Peyer's patch (tissue), 4 donors: ENCODE data around the gene DVL3. TPM values are rescaled to one million over a fixed set of nuclear protein-coding genes. Genes with fewer than 3 reads are reported as not detected.
"Not testable (repeated sequence)": the region's sequence is repeated elsewhere in the genome, so short reads cannot be mapped to it uniquely, and the experiment has no call there.

ENCODE experiments used
- DNase-seq, 3 donors: peaks; one replicate each; pipeline ENCODE4 v3.0.0-alpha.2; 2017 to 2019
- H3K27ac ChIP-seq, 4 donors: fragments of 200-600 bp; sonication (generic); one replicate each; pipeline ENCODE4 v1.5.1; 2016 to 2019
- H3K27me3 ChIP-seq, 2 donors: fragments of 200-600 bp; sonication (generic); one replicate each; pipeline ENCODE4 v1.5.1; 2019
- H3K36me3 ChIP-seq, 3 donors: fragments of 200-600 bp; sonication (generic); one replicate each; pipeline ENCODE4 v1.5.1; 2016 to 2019
- H3K4me1 ChIP-seq, 4 donors: fragments of 200-600 bp; sonication (generic); one replicate each; pipeline ENCODE4 v1.5.1; 2016 to 2019
- H3K4me3 ChIP-seq, 4 donors: fragments of 200-600 bp; sonication (generic); 1 replicate in 3 of 4; 2 replicates in 1 of 4; pipeline ENCODE4 v1.5.1; 2016 to 2019; ENCODE audit warnings: mild to moderate bottlenecking in 1 of 4
- H3K9me3 ChIP-seq, 4 donors: fragments of 200-600 bp; sonication (generic); one replicate each; pipeline ENCODE4 v1.5.1; 2016 to 2019; ENCODE audit warnings: mild to moderate bottlenecking in 1 of 4
- POLR2A ChIP-seq, 2 donors: fragments of 450-650 bp; IDR thresholded peaks; one replicate each; pipeline ENCODE4 v1.5.1; 2017; ENCODE audit warnings: antibody characterized with exemption in 2 of 2, mild to moderate bottlenecking in 2 of 2, moderate library complexity in 2 of 2
- total RNA-seq, 4 donors: library from RNA; depleted of rRNA; stranded (reverse); fragments of >200 nt; gene quantifications; one replicate each; pipeline ENCODE4 v1.1.0, GENCODE V29; 2016
- TF ChIP-seq, protein P1 (sequence below), 6 experiments: fragments of 450-650 bp in 4 of 6; fragments of 200-600 bp in 2 of 6; sonication (generic) in 1 of 6; IDR thresholded peaks; one replicate each; pipeline ENCODE4 v1.5.1; 2017 to 2019; ENCODE audit warnings: antibody characterized with exemption in 6 of 6, mild to moderate bottlenecking in 3 of 6, moderate library complexity in 1 of 6

DVL3 gene
- total RNA-seq: 10 to 100 TPM; 65.3 to 90.6 (median 76.7) TPM

DNA sequence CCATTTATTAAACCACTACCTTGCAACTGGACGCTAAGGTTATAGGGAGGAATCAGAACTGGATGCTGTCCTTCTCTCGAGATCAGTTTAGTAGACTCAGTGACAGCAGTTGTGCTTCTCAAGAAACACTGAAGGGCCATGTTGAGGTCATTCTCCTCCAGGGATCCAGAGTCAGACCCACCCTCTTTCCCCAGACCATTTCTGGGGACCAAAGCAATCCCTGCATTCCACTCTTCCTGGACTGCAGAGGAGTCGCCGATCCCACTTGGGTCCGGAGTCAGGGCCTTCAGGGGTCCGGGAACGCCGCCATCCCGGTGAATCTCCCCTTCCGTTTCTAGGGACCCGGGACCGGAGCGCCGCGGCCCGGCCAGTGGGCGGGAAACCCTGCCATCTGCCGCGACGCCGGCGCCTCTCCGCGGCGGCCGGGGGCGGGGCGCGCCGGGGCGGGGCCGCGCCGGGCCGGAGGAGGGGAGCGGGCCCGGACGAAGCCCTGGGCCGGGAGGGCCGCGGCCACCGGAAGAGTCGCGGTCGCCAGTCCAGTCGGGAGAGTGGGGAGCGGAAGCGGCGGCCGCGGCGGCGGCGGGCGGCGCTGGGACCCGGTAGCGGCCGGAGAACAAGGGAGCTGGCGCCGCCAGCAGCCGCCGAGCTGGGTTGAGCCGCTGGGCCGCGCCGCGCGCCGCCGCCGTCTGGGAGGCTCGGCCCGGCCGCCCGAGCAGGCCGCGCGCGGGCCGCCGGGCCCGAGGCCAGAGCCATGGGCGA lies at the start of gene DVL3:
DVL3 (plus strand) TSS at position 493 of the 759 bp plus-strand sequence; CDS start at position 752, 259 bp downstream.
- H3K4me1 ChIP-seq: peaks cover 0 to 37% (median 14%) of the 10 kb centered on the region in 4 donors
- H3K27me3 ChIP-seq: no peaks in the 10 kb centered on the region
- H3K36me3 ChIP-seq: no peaks in the 10 kb centered on the region
- peak; percentile 36 to 85 (median 84) for DNase-seq
- no peaks in the 10 kb centered on the region for H3K9me3 ChIP-seq
- peak within 1 kb of the TSS; percentile 74 to 98 (median 84) for H3K4me3 ChIP-seq
- TF ChIP-seq, protein P1, sequence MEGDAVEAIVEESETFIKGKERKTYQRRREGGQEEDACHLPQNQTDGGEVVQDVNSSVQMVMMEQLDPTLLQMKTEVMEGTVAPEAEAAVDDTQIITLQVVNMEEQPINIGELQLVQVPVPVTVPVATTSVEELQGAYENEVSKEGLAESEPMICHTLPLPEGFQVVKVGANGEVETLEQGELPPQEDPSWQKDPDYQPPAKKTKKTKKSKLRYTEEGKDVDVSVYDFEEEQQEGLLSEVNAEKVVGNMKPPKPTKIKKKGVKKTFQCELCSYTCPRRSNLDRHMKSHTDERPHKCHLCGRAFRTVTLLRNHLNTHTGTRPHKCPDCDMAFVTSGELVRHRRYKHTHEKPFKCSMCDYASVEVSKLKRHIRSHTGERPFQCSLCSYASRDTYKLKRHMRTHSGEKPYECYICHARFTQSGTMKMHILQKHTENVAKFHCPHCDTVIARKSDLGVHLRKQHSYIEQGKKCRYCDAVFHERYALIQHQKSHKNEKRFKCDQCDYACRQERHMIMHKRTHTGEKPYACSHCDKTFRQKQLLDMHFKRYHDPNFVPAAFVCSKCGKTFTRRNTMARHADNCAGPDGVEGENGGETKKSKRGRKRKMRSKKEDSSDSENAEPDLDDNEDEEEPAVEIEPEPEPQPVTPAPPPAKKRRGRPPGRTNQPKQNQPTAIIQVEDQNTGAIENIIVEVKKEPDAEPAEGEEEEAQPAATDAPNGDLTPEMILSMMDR (IDR thresholded peaks at IDR 0.05): no peak
- TF ChIP-seq POLR2A (IDR thresholded peaks at IDR 0.05): peak in 1 of 2 donors; percentile 64
- H3K27ac ChIP-seq: peak within 1 kb of the TSS; percentile 75 to 93 (median 84)

DNA sequence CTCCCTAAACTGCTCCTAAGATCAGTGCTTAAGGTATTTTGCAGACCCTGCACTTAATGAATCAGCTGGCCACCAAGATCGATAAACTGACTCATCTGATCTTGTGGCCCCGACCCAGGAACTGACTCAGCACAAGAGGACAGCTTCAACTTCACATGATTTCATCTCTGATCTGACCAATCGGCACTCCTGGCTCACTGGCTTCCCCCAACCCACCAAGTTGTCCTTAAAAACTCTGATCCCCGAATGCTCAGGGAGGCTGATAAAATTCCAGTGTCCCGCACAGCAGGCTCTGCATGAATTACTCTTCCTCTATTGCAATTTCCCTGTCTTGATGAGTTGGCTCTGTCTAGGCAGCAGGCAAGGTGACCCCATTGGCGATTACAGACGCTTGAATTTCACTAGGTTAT lies 44.9 kb upstream of the DVL3 start:
- Histone ChIP-seq H3K4me1 (no peaks in the 10 kb centered on the region), H3K4me3 (no peak overlapping the region), H3K9me3 (no peaks in the 10 kb centered on the region), H3K27ac (no peak overlapping the region), H3K27me3 (no peaks in the 10 kb centered on the region), H3K36me3 (no peaks in the 10 kb centered on the region)
- no peak for DNase-seq
- TF ChIP-seq, protein P1 (IDR thresholded peaks at IDR 0.05): no peak
- no peak for TF ChIP-seq POLR2A (IDR thresholded peaks at IDR 0.05)

DNA sequence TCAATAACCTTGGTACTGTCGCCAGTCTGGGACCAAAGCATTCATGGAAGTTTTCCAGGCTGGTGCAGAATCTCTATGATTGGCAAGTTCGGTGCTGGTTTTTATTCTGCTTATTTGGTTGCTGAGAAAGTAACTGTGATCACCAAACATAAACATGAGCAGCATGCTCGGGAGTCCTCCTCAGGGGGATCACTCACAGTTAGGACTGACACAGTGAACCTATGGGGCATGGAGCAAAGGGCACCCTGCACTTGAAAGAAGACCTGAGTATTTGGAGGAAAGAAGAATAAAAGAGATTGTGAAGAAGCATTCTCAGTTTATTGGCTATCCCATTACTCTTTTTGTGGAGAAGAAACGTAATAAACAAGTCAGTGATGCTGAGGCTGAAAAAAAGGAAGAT lies 39.2 kb upstream of the DVL3 start:
- H3K4me1 ChIP-seq: no peaks in the 10 kb centered on the region
- no peaks in the 10 kb centered on the region for H3K9me3 ChIP-seq
- H3K36me3 ChIP-seq: no peaks in the 10 kb centered on the region
- no peak overlapping the region for H3K27ac ChIP-seq
- H3K4me3 ChIP-seq: no peak overlapping the region
- TF ChIP-seq, protein P1 (IDR thresholded peaks at IDR 0.05): no peak
- no peak for DNase-seq
- no peaks in the 10 kb centered on the region for H3K27me3 ChIP-seq

DNA sequence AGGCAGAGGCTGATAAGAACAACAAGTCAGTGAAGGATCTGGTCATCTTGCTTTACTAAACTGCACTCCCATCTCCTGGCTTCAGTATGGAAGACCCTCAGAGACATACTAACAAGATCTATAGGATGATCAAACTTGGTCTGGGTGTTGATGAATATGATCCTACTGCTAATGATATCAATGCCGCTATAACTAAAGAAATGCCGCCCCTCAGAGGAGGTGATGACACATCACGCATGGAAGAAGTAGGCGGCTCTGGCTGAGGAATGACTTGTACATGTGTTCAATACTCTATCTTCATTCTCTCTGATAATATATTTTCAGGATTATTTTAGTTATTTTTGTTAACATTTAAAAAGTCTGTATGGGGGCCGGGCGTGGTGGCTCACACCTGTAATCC lies 37.5 kb upstream of the DVL3 start:
- DNase-seq: no peak
- TF ChIP-seq, protein P1 (IDR thresholded peaks at IDR 0.05): peak in 1 of 6 experiments; percentile 4
- no peak for TF ChIP-seq POLR2A (IDR thresholded peaks at IDR 0.05)
- Histone ChIP-seq H3K27ac (no peak overlapping the region), H3K27me3 (no peaks in the 10 kb centered on the region), H3K36me3 (no peaks in the 10 kb centered on the region), H3K9me3 (no peaks in the 10 kb centered on the region), H3K4me3 (no peak overlapping the region), H3K4me1 (no peaks in the 10 kb centered on the region)

DNA sequence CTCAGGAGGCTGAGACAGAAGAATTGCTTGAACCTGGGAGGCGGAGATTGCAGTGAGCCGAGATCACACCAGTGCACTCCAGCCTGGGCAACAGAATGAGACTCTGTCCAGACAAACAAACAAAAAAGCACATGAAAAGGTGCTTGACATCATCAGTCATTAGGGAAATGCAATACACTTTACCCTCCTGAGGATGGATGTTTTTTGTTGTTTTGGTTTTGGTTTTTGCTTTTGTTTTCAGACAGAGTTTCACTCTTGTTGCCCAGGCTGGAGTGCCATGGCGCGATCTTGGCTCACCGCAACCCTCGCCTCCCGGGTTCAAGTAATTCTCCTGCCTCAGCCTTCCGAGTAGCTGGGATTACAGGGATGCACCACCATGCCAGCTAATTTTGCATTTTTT lies 34.1 kb upstream of the DVL3 start:
- H3K27me3 ChIP-seq, H3K27ac ChIP-seq, H3K36me3 ChIP-seq, H3K4me1 ChIP-seq, H3K4me3 ChIP-seq, H3K9me3 ChIP-seq, DNase-seq: not testable (repeated sequence)

DNA sequence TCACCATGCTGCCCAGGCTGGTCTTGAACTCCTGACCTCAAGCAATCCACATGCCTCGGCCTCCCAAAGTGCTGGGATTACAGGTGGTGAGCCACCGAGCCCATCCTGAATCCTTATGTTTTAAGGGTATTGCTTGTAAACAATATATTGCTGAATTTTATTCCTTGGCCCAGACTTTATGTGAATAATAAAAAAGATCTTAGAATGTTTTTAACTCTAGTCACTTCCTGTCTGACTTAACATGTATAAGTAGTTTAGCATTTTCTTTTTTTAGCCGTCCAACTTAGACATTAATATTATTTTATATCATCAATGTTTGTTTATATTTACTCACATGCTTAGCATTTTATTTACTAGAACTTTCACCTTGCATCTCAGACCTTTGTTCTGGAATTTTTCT lies 29.2 kb upstream of the DVL3 start:
- Histone ChIP-seq H3K36me3 (no peaks in the 10 kb centered on the region), H3K27ac (no peak overlapping the region), H3K27me3 (no peaks in the 10 kb centered on the region), H3K4me3 (no peak overlapping the region), H3K4me1 (no peaks in the 10 kb centered on the region), H3K9me3 (no peaks in the 10 kb centered on the region)
- TF ChIP-seq, protein P1 (IDR thresholded peaks at IDR 0.05): no peak
- no peak for TF ChIP-seq POLR2A (IDR thresholded peaks at IDR 0.05)
- peak in 1 of 3 donors; percentile 15 for DNase-seq
